WERI-Rb-1 (cell line): Measurements from ENCODE around the gene CLEC17A.
"Not testable (repeated sequence)": the region's sequence is repeated elsewhere in the genome, so short reads cannot be mapped to it uniquely, and the experiment has no call there.

Experiments used
- DNase-seq: peaks from one replicate; pipeline ENCODE4 v3.0.0-alpha.2; 2020
- H3K27ac ChIP-seq: fragments of 250-450 bp; sonication (Bioruptor Pico); 2 replicates; pipeline ENCODE4 v1.5.1; 2020; ENCODE audit warnings: mild to moderate bottlenecking, moderate library complexity
- H3K27me3 ChIP-seq: fragments of 250-450 bp; sonication (Bioruptor Pico); 2 replicates; pipeline ENCODE4 v1.5.1; 2021; ENCODE audit warnings: mild to moderate bottlenecking, low read depth, moderate library complexity; ENCODE audit not compliant: insufficient read depth, severe bottlenecking
- H3K36me3 ChIP-seq: fragments of 250-450 bp; sonication (Bioruptor Pico); 2 replicates; pipeline ENCODE4 v1.5.1; 2020; ENCODE audit warnings: mild to moderate bottlenecking, moderate library complexity
- H3K4me3 ChIP-seq: 2 replicates; pipeline ENCODE4 v1.5.1; 2011; ENCODE audit warnings: low read depth, mild to moderate bottlenecking, control low read depth, low read length
- H3K9me3 ChIP-seq: fragments of 250-450 bp; sonication (Bioruptor Pico); 2 replicates; pipeline ENCODE4 v1.5.1; 2021; ENCODE audit warnings: mild to moderate bottlenecking, moderate library complexity; ENCODE audit not compliant: severe bottlenecking
- TF ChIP-seq, protein P1 (sequence below): IDR thresholded peaks from 2 replicates; pipeline ENCODE4 v1.5.1; 2011; ENCODE audit warnings: low read depth, mild to moderate bottlenecking, control low read depth, inconsistent platforms, low read length

Gene CLEC17A

DNA sequence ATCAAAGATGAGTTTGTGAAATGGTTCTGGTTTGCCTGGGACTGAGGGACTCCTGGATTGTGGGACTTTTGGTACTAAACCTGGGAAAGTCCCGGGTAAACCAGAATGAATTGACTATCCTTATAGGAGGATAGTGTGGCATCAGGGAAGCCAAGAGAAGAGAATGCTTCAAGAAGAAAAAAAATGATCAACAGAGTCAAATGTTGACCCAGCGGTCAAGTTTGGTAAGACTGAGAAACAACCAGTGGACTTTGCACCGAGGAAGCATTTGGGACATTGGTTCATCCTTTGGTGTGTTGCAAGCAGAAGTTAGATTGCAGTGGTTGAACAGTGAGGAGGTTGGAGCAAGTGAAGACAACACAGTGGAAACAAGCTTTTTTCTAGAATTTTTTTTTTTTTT is 33.5 kb downstream of the CLEC17A start:
- H3K9me3 ChIP-seq, result peaks cover 14% of the 10 kb centered on the region
- no peak overlapping the region for H3K27ac ChIP-seq
- no peaks in the 10 kb centered on the region for H3K36me3 ChIP-seq
- no peak overlapping the region for H3K4me3 ChIP-seq
- H3K27me3 ChIP-seq, result peaks cover 54% of the 10 kb centered on the region
- DNase-seq, result no peak
- TF ChIP-seq, protein P1, sequence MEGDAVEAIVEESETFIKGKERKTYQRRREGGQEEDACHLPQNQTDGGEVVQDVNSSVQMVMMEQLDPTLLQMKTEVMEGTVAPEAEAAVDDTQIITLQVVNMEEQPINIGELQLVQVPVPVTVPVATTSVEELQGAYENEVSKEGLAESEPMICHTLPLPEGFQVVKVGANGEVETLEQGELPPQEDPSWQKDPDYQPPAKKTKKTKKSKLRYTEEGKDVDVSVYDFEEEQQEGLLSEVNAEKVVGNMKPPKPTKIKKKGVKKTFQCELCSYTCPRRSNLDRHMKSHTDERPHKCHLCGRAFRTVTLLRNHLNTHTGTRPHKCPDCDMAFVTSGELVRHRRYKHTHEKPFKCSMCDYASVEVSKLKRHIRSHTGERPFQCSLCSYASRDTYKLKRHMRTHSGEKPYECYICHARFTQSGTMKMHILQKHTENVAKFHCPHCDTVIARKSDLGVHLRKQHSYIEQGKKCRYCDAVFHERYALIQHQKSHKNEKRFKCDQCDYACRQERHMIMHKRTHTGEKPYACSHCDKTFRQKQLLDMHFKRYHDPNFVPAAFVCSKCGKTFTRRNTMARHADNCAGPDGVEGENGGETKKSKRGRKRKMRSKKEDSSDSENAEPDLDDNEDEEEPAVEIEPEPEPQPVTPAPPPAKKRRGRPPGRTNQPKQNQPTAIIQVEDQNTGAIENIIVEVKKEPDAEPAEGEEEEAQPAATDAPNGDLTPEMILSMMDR, result no peak

DNA sequence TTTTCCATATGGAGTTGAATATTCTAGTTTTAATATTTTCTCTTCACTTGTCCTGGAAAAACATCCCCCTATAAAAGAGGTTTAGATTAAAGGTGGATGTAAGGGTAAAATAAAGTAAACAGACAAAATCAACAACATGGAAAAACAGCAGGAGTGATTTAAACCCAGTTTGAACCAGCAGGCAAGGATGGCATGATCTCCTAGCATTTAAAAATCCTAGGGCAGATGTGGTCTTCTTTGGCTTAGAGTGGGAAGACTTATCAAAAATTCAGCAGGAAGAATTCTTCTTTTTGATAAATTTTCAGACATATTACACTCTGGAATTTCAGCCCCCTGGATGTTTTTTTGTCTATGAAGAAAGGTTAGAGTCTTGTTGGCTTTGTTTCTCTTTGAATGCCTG is 36.5 kb downstream of the CLEC17A start:
- TF ChIP-seq, protein P1, result no peak
- H3K27ac ChIP-seq, result no peak overlapping the region
- no peak overlapping the region for H3K4me3 ChIP-seq
- DNase-seq, result no peak
- H3K36me3 ChIP-seq, result no peaks in the 10 kb centered on the region
- H3K9me3 ChIP-seq, result peaks cover 14% of the 10 kb centered on the region
- H3K27me3 ChIP-seq, result peaks cover 34% of the 10 kb centered on the region

DNA sequence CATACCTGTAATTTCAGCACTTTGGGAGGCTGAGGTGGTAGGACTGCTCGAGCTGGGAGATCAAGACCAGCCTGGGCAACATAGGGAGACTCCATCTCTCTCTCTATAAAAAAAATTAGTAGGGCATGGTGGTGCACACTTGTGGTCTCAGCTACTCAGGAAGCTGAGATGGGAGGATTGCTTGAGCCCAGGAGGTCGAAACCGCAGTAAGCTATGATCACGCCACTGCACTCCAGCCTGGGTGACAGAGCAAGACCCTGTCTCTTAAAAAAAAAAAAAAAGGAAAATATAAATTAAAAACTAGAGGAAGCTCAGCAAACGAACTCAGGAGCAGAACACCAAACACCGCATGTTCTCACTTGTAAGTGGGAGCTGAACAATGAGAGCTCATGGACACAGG is 41.6 kb downstream of the CLEC17A start:
- H3K27ac ChIP-seq, H3K36me3 ChIP-seq, H3K4me3 ChIP-seq, DNase-seq: not testable (repeated sequence)
- H3K27me3 ChIP-seq, result peaks cover 39% of the 10 kb centered on the region
- H3K9me3 ChIP-seq, result peaks cover 16% of the 10 kb centered on the region

DNA sequence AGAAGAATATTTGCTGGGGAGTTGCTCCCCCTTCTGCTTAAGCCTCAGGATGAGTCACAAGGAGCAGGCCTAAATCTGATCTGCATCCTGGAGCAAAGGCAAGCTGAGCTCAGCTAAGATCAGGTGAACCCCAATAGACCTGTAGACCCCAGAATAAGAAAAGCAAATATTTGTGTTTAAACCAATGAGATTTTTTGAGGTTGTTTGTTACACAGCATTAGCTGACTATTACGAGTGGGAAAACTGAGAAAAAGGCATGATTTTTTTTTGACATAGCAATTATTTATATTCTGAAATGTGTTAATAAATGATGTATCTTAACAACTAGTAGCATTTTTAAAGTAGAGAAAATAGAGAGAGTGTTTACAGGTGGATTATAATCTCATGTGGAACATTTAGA is 46.7 kb downstream of the CLEC17A start:
- DNase-seq, result no peak

DNA sequence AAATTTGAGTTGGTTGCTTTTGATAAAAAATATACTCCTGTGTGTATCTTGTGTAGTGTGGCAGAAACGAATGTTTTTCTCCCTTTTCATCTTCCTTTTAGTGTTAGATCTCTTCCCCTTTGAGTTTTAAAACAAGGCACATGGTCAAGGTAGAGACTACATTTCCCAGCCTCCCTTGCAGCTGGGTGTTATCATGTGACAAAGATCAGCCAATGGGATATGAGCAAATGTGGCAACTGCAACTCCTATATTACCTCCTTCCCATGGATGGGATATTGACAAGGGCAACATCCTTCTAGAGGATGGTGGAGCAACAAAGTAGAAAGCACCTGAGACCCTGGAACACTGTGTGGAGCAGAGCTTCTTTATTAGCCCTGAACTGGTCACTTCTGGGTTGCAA is 49.4 kb downstream of the CLEC17A start:
- no peaks in the 10 kb centered on the region for H3K36me3 ChIP-seq
- no peak overlapping the region for H3K4me3 ChIP-seq
- peaks cover 43% of the 10 kb centered on the region for H3K27me3 ChIP-seq
- DNase-seq, result no peak
- H3K9me3 ChIP-seq, result peaks cover 9% of the 10 kb centered on the region
- H3K27ac ChIP-seq, result no peak overlapping the region
- TF ChIP-seq, protein P1, result no peak

More for the DNA sequence above, 46.7 kb downstream of the CLEC17A start:
- Histone ChIP-seq H3K27ac (no peak overlapping the region), H3K4me3 (no peak overlapping the region), H3K36me3 (no peaks in the 10 kb centered on the region), H3K9me3 (peaks cover 9% of the 10 kb centered on the region), H3K27me3 (peaks cover 41% of the 10 kb centered on the region)
- TF ChIP-seq, protein P1, result no peak

DNA sequence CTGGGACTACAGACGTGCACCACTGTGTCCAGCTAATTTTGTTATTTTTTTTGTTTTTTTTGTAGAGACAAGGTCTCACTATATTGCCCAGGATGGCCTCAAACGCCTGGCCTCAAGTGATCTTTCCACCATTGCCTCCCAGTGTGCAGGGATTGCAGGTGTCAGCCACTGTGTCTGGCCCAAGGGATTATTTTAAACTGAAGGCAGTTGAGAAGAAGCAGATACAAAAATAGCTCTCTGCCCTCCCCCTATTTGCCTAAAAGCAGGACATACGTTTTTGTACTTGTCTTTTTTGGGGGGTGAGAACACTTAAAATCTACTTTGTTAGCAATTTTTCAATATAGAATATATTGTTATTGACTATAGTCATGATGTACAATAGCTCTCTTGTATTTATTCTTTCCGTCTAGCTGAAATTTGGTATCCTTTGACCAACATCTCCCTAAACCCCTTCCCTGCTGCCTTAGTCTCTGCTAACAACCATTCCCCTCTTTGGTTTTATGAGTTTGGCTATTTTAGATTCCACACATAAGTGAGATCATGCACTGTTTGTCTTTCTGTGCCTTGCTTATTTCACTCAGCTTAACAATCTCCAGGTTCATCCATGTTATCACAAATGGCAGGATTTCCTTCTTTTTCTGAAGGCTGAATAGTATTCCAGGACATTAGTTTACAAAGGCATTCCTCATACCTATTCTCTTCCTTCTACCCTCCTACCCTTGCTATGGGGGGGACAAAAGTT is 56.8 kb downstream of the CLEC17A start:
- no peak for DNase-seq
- Histone ChIP-seq H3K27ac (no peak overlapping the region), H3K9me3 (peaks cover 11% of the 10 kb centered on the region), H3K4me3 (no peak overlapping the region), H3K27me3 (peaks cover 79% of the 10 kb centered on the region), H3K36me3 (no peaks in the 10 kb centered on the region)
- TF ChIP-seq, protein P1, result no peak
